H1 (cell line): ENCODE results near the gene CHCHD3. TPM values are rescaled to one million over a fixed set of nuclear protein-coding genes. Genes with fewer than 3 reads are reported as not detected.

ENCODE experiments used
- CHD7 ChIP-seq: fragments of 300-600 bp; sonication (generic); IDR thresholded peaks from 2 replicates; pipeline ENCODE4 v1.7.1; 2012; ENCODE audit warnings: low read length, moderate library complexity, mild to moderate bottlenecking, inconsistent platforms; ENCODE audit not compliant: insufficient replicate concordance
- E2F6 ChIP-seq: IDR thresholded peaks from 2 replicates; pipeline ENCODE4 v1.6.1; 2012; ENCODE audit warnings: inconsistent platforms
- KDM4A ChIP-seq: IDR thresholded peaks from one replicate; pipeline ENCODE4 v1.7.1; 2012; ENCODE audit warnings: low read depth, mild to moderate bottlenecking, moderate library complexity, low read length, inconsistent platforms; ENCODE audit not compliant: severe bottlenecking
- NANOG ChIP-seq: IDR thresholded peaks from 2 replicates; pipeline ENCODE4 v1.6.1; 2011; ENCODE audit warnings: low read length, low read depth, mild to moderate bottlenecking, inconsistent platforms; ENCODE audit not compliant: insufficient read depth, poor library complexity, severe bottlenecking
- RAD21 ChIP-seq, 2 experiments: IDR thresholded peaks in 1 of 2; conservative IDR thresholded peaks in 1 of 2; 2 replicates each; pipeline ENCODE4 v1.6.1; 2011; ENCODE audit warnings: low read depth in 2 of 2, low read length in 2 of 2, improper control_type of control experiment in 1 of 2, inconsistent platforms in 1 of 2, mild to moderate bottlenecking in 1 of 2, moderate library complexity in 1 of 2
- SRF ChIP-seq: IDR thresholded peaks from 2 replicates; pipeline ENCODE4 v1.6.1; 2011; ENCODE audit warnings: mild to moderate bottlenecking, low read depth, low read length, moderate library complexity
- TEAD4 ChIP-seq: IDR thresholded peaks from 2 replicates; pipeline ENCODE4 v1.6.1; 2012; ENCODE audit warnings: low read depth, low read length, inconsistent platforms, mixed read lengths
- polyA plus RNA-seq, 7 experiments: library from polyadenylated mRNA; depleted of rRNA in 3 of 7; stranded (reverse) in 5 of 7; unstranded in 2 of 7; fragments of >200 nt in 5 of 7; fragments of 200-250 nt in 2 of 7; gene quantifications; 1 replicate in 5 of 7; 2 replicates in 1 of 7; 4 replicates in 1 of 7; pipeline versions ENCODE4 v1.2.1 to v1.2.3, GENCODE V29; 2011 to 2013; ENCODE audit warnings: missing spikeins in 2 of 7, mixed read lengths in 2 of 7
- total RNA-seq: library from RNA; stranded (reverse); fragmentation: NEBNext Ultra II Directional; extraction: Animal tissue kit (Norgen Biotek cat#: 25700); gene quantifications from 2 replicates; pipeline ENCODE4 v1.2.1, GENCODE V29; 2021

The CHCHD3 gene
- total and polyA plus RNA-seq, 2 of the 8 experiments (the other 6 are each of a cell fraction or from before 2014, with no cell fraction given), result 42.9 to 137 TPM

GRCh38 chr7:133039614-133040013, 42.3 kb downstream of the CHCHD3 start (continued):
- TF ChIP-seq CHD7 (no peak), TEAD4 (no peak), E2F6 (no peak), SRF (no peak), KDM4A (no peak), NANOG (no peak), RAD21 (IDR thresholded peaks at IDR 0.05 in 1 of 2, conservative IDR thresholded peaks at IDR 0.05 in 1 of 2; ENCODE audit: low read depth in 2 of 2, low read length in 2 of 2) (no peak)
